H9 (cell line): Measurements from ENCODE around the gene CACNA1H. TPM values are rescaled to one million over a fixed set of nuclear protein-coding genes. Genes with fewer than 3 reads are reported as not detected.

Experiments
- DNase-seq: peaks from one replicate; pipeline ENCODE4 v3.0.0-alpha.2; 2017
- H2AFZ ChIP-seq: one replicate; pipeline ENCODE4 v1.6.1; 2013; ENCODE audit warnings: mild to moderate bottlenecking, low read length, control low read depth, moderate library complexity
- H2AK5ac ChIP-seq: 2 replicates; pipeline ENCODE4 v1.6.1; 2013; ENCODE audit warnings: low read length, control low read depth, mixed read lengths; ENCODE audit not compliant: insufficient read length
- H2BK120ac ChIP-seq: one replicate; pipeline ENCODE4 v1.6.1; 2013; ENCODE audit warnings: low read depth, mild to moderate bottlenecking, low read length, control low read depth, inconsistent platforms; ENCODE audit not compliant: poor library complexity, severe bottlenecking
- H2BK12ac ChIP-seq: 2 replicates; pipeline ENCODE4 v1.6.1; 2013; ENCODE audit warnings: low read length, control low read depth, mixed read lengths, low read depth; ENCODE audit not compliant: insufficient read length
- H2BK15ac ChIP-seq: 2 replicates; pipeline ENCODE4 v1.6.1; 2013; ENCODE audit warnings: low read depth, low read length, control low read depth
- H2BK20ac ChIP-seq: one replicate; pipeline ENCODE4 v1.6.1; 2013; ENCODE audit warnings: low read depth, mild to moderate bottlenecking, low read length, control low read depth, inconsistent platforms; ENCODE audit not compliant: poor library complexity, severe bottlenecking
- H2BK5ac ChIP-seq: 2 replicates; pipeline ENCODE4 v1.6.1; 2013; ENCODE audit warnings: low read length, control low read depth, mixed read lengths; ENCODE audit not compliant: insufficient read length
- H3K14ac ChIP-seq: 2 replicates; pipeline ENCODE4 v1.6.1; 2013; ENCODE audit warnings: low read length, control low read depth; ENCODE audit not compliant: insufficient read depth
- H3K18ac ChIP-seq: 2 replicates; pipeline ENCODE4 v1.6.1; 2013; ENCODE audit warnings: low read depth, mild to moderate bottlenecking, mixed read lengths, low read length, control low read depth; ENCODE audit not compliant: insufficient read length
- H3K23ac ChIP-seq: 2 replicates; pipeline ENCODE4 v1.6.1; 2013; ENCODE audit warnings: low read length, control low read depth, mixed read lengths, low read depth; ENCODE audit not compliant: insufficient read length
- H3K23me2 ChIP-seq: 2 replicates; pipeline ENCODE4 v1.6.1; 2013; ENCODE audit warnings: low read depth, mild to moderate bottlenecking, mixed read lengths, low read length, control low read depth; ENCODE audit not compliant: insufficient read length, poor library complexity, severe bottlenecking
- H3K27ac ChIP-seq: 2 replicates; pipeline ENCODE4 v1.5.1; 2013; ENCODE audit warnings: low read length, control low read depth, mixed read lengths, low read depth; ENCODE audit not compliant: insufficient read length
- H3K27me3 ChIP-seq: 2 replicates; pipeline ENCODE4 v1.6.1; 2013; ENCODE audit warnings: low read length, control low read depth, inconsistent platforms; ENCODE audit not compliant: insufficient read depth
- H3K4ac ChIP-seq: 2 replicates; pipeline ENCODE4 v1.6.1; 2013; ENCODE audit warnings: low read depth, mild to moderate bottlenecking, control low read depth, inconsistent platforms, low read length, moderate library complexity
- H3K4me1 ChIP-seq: 2 replicates; pipeline ENCODE4 v1.6.1; 2013; ENCODE audit warnings: low read length, control low read depth, inconsistent platforms; ENCODE audit not compliant: insufficient read depth
- H3K4me2 ChIP-seq: 2 replicates; pipeline ENCODE4 v1.6.1; 2013; ENCODE audit warnings: low read length, control low read depth, mixed read lengths; ENCODE audit not compliant: insufficient read length, insufficient read depth
- H3K56ac ChIP-seq: 2 replicates; pipeline ENCODE4 v1.6.1; 2013; ENCODE audit warnings: low read depth, mild to moderate bottlenecking, mixed read lengths, low read length, control low read depth; ENCODE audit not compliant: insufficient read length
- H3K79me1 ChIP-seq: 2 replicates; pipeline ENCODE4 v1.6.1; 2013; ENCODE audit warnings: low read depth, mild to moderate bottlenecking, moderate library complexity, low read length, control low read depth, inconsistent platforms; ENCODE audit not compliant: insufficient read depth, poor library complexity, severe bottlenecking
- H3K79me2 ChIP-seq: 2 replicates; pipeline ENCODE4 v1.6.1; 2013; ENCODE audit warnings: low read length, control low read depth, inconsistent platforms; ENCODE audit not compliant: insufficient read depth
- H3K9ac ChIP-seq: 2 replicates; pipeline ENCODE4 v1.6.1; 2013; ENCODE audit warnings: low read length, control low read depth, mixed read lengths; ENCODE audit not compliant: insufficient read length; ENCODE audit errors: extremely low read depth
- H3K9me3 ChIP-seq: one replicate; pipeline ENCODE4 v1.6.1; 2013; ENCODE audit warnings: low read depth, low read length, inconsistent platforms; ENCODE audit not compliant: control insufficient read depth
- H3T11ph ChIP-seq: one replicate; pipeline ENCODE4 v1.6.1; 2013; ENCODE audit warnings: mild to moderate bottlenecking, low read length, control low read depth, inconsistent platforms
- H4K20me1 ChIP-seq: one replicate; pipeline ENCODE4 v1.6.1; 2013; ENCODE audit not compliant: control insufficient read depth, insufficient read length, insufficient read depth
- H4K5ac ChIP-seq: 2 replicates; pipeline ENCODE4 v1.6.1; 2013; ENCODE audit warnings: low read depth, mild to moderate bottlenecking, mixed read lengths, low read length, control low read depth; ENCODE audit not compliant: insufficient read length
- H4K8ac ChIP-seq: replicated peaks from 2 replicates; pipeline ENCODE4 v1.6.1; 2013; ENCODE audit warnings: low read length, control low read depth, mixed read lengths, low read depth; ENCODE audit not compliant: insufficient read length
- H4K91ac ChIP-seq: 2 replicates; pipeline ENCODE4 v1.6.1; 2013; ENCODE audit warnings: low read depth, mild to moderate bottlenecking, moderate library complexity, mixed read lengths, low read length, control low read depth; ENCODE audit not compliant: insufficient read length
- H3K27ac Mint-ChIP-seq, 3 experiments: 2 replicates in 2 of 3; 3 replicates in 1 of 3; pipeline ENCODE4 v1.8.0; 2020 to 2021; ENCODE audit warnings: mixed read lengths in 3 of 3, mild to moderate bottlenecking in 1 of 3, moderate library complexity in 1 of 3
- H3K27me3 Mint-ChIP-seq: 2 replicates; pipeline ENCODE4 v1.8.0; 2021; ENCODE audit warnings: low read depth, mild to moderate bottlenecking, moderate library complexity, mixed read lengths
- H3K36me3 Mint-ChIP-seq, 3 experiments: 2 replicates in 2 of 3; 3 replicates in 1 of 3; pipeline ENCODE4 v1.8.0; 2020 to 2021; ENCODE audit warnings: low read depth in 3 of 3, mixed read lengths in 3 of 3; ENCODE audit not compliant: insufficient read depth in 1 of 3
- H3K4me1 Mint-ChIP-seq, 2 experiments: 2 replicates each; pipeline ENCODE4 v1.8.0; 2020; ENCODE audit warnings: mixed read lengths in 2 of 2
- H3K4me3 Mint-ChIP-seq, 2 experiments: 2 replicates in 1 of 2; 3 replicates in 1 of 2; pipeline ENCODE4 v1.8.0; 2020 to 2021; ENCODE audit warnings: mild to moderate bottlenecking in 2 of 2, mixed read lengths in 2 of 2, moderate library complexity in 1 of 2
- H3K9me3 Mint-ChIP-seq, 2 experiments: 2 replicates in 1 of 2; 3 replicates in 1 of 2; pipeline ENCODE4 v1.8.0; 2020; ENCODE audit warnings: mild to moderate bottlenecking in 2 of 2, mixed read lengths in 2 of 2, moderate library complexity in 1 of 2
- WGBS: extraction: QIAGEN DNeasy Blood & Tissue Kit; methylation state at CpG from one replicate; pipeline ENCODE4 v1.1.7; 2013; ENCODE audit warnings: missing lambda C conversion rate, low lambda C conversion rate, mixed read lengths; ENCODE audit not compliant: insufficient read length; ENCODE audit errors: extremely low coverage; 5-methylcytosine and 5-hydroxymethylcytosine counted together
- total RNA-seq: library from RNA; stranded (reverse); gene quantifications from 2 replicates; pipeline ENCODE4 v1.2.1, GENCODE V29; 2021
- TF ChIP-seq, protein P1 (sequence below): fragments of 200-600 bp; sonication (generic); conservative IDR thresholded peaks from 3 replicates; pipeline ENCODE4 v1.8.0; 2021; ENCODE audit warnings: antibody characterized with exemption, mild to moderate bottlenecking

Gene CACNA1H
- total RNA-seq, 1 experiment from 2014 or later = 43.3 TPM

- H3T11ph ChIP-seq = no peak overlapping the region
- no peak overlapping the region for H3K9ac ChIP-seq
- H3K4me2 ChIP-seq = no peak overlapping the region
- H4K91ac ChIP-seq = no peak overlapping the region
- WGBS = no CpG with 5 or more reads among the region's 20 CpGs
- no peaks in the 10 kb centered on the region for H4K20me1 ChIP-seq
- H2AK5ac ChIP-seq = no peak overlapping the region
- H3K18ac ChIP-seq = no peak overlapping the region
- H3K27me3 ChIP-seq = no peaks in the 10 kb centered on the region
- no peak overlapping the region for H2BK120ac ChIP-seq
- TF ChIP-seq, protein P1, sequence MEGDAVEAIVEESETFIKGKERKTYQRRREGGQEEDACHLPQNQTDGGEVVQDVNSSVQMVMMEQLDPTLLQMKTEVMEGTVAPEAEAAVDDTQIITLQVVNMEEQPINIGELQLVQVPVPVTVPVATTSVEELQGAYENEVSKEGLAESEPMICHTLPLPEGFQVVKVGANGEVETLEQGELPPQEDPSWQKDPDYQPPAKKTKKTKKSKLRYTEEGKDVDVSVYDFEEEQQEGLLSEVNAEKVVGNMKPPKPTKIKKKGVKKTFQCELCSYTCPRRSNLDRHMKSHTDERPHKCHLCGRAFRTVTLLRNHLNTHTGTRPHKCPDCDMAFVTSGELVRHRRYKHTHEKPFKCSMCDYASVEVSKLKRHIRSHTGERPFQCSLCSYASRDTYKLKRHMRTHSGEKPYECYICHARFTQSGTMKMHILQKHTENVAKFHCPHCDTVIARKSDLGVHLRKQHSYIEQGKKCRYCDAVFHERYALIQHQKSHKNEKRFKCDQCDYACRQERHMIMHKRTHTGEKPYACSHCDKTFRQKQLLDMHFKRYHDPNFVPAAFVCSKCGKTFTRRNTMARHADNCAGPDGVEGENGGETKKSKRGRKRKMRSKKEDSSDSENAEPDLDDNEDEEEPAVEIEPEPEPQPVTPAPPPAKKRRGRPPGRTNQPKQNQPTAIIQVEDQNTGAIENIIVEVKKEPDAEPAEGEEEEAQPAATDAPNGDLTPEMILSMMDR = no peak
- H3K4ac ChIP-seq = no peak overlapping the region
- peaks cover 2% of the 10 kb centered on the region for H3K23me2 ChIP-seq
- Mint-ChIP-seq H3K27me3 (peaks cover 6% of the 10 kb centered on the region; the same call in 1 of the 2 replicates), H3K27ac (no peak overlapping the region), H3K4me1 (peaks cover 14 to 24% of the 10 kb centered on the region in 2 experiments), H3K4me3 (peak overlapping the region; percentile 14 to 41; a peak in 2 of 5 replicates), H3K9me3 (no peaks in the 10 kb centered on the region), H3K36me3 (peaks cover 0 to 7% (median 6%) of the 10 kb centered on the region in 3 experiments; a peak in 4 of 7 replicates)
- no peak overlapping the region for H2BK20ac ChIP-seq
- no peaks in the 10 kb centered on the region for H3K9me3 ChIP-seq
- no peak overlapping the region for H2BK12ac ChIP-seq
- no peak overlapping the region for H2BK15ac ChIP-seq
- peak overlapping the region; percentile 27; the same call in 1 of the 2 replicates for H3K14ac ChIP-seq
- no peaks in the 10 kb centered on the region; the same call in 1 of the 2 replicates for H3K79me2 ChIP-seq
- no peaks in the 10 kb centered on the region for H3K79me1 ChIP-seq
- no peak overlapping the region for H2BK5ac ChIP-seq
- no peak overlapping the region for H4K8ac ChIP-seq
- H3K56ac ChIP-seq = no peak overlapping the region
- H4K5ac ChIP-seq = no peak overlapping the region
- H3K27ac ChIP-seq = no peak overlapping the region
- no peaks in the 10 kb centered on the region; the same call in 1 of the 2 replicates for H3K4me1 ChIP-seq
- H2AFZ ChIP-seq = no peak overlapping the region
- no peak for DNase-seq
- no peak overlapping the region for H3K23ac ChIP-seq
Measured at GRCh38 chr16:1155353-1156054, 2.6 kb downstream of the CACNA1H start.
